Measurements from ENCODE around the gene AGBL3.

AGBL3 gene

GRCh38 chr7:135147899-135148721, 161.8 kb downstream of the AGBL3 start, which contains the start of gene TMEM140:
Gene TMEM140 (plus strand): TSS chr7:135148072. CDS start chr7:135164442, 16,370 bp downstream.
- no peak within 1 kb of the TSS for H3K4me3 ChIP-seq (ENCODE audit: low read depth, low read length)
- no peak for DNase-seq (ENCODE audit: low read depth)
- TF ChIP-seq, protein P1, sequence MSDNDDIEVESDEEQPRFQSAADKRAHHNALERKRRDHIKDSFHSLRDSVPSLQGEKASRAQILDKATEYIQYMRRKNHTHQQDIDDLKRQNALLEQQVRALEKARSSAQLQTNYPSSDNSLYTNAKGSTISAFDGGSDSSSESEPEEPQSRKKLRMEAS (IDR thresholded peaks at IDR 0.05; ENCODE audit: low read depth, low read length), result no peak
- TF ChIP-seq, protein P2, sequence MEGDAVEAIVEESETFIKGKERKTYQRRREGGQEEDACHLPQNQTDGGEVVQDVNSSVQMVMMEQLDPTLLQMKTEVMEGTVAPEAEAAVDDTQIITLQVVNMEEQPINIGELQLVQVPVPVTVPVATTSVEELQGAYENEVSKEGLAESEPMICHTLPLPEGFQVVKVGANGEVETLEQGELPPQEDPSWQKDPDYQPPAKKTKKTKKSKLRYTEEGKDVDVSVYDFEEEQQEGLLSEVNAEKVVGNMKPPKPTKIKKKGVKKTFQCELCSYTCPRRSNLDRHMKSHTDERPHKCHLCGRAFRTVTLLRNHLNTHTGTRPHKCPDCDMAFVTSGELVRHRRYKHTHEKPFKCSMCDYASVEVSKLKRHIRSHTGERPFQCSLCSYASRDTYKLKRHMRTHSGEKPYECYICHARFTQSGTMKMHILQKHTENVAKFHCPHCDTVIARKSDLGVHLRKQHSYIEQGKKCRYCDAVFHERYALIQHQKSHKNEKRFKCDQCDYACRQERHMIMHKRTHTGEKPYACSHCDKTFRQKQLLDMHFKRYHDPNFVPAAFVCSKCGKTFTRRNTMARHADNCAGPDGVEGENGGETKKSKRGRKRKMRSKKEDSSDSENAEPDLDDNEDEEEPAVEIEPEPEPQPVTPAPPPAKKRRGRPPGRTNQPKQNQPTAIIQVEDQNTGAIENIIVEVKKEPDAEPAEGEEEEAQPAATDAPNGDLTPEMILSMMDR (IDR thresholded peaks at IDR 0.05; ENCODE audit: low read depth, low read length), result no peak
- TF ChIP-seq MYC (IDR thresholded peaks at IDR 0.05; ENCODE audit: low read depth, low read length) (no peak), POLR2A (IDR thresholded peaks at IDR 0.05; ENCODE audit: extremely low read depth, insufficient read length) (no peak)

GRCh38 chr7:135150072-135150782, 163.9 kb downstream of the AGBL3 start:
- H3K4me3 ChIP-seq (ENCODE audit: low read depth, low read length), result no peak overlapping the region

DNA sequence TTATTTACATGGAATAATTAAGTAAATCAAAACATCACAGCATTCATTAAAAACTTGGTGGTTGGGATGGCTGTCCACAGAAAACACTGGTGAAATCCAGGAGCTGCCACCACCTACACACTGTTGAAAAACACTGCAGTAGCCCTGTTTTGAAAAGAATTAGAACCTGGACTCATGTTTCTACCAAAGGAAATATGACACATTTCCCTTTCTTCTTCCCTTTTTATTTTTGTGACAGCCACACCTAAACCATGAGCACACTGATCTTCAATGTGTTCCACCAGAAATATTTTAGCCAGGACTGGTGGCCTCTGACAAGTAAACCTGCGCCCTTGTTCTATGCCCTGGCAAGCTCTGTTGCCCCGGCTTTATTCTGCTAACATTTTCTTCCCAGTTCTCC, 164.8 kb downstream of the AGBL3 start:
- TF ChIP-seq, protein P2 (IDR thresholded peaks at IDR 0.05; ENCODE audit: low read depth, low read length), result no peak
- TF ChIP-seq POLR2A (IDR thresholded peaks at IDR 0.05; ENCODE audit: extremely low read depth, insufficient read length) (no peak), MYC (IDR thresholded peaks at IDR 0.05; ENCODE audit: low read depth, low read length) (no peak)
- TF ChIP-seq, protein P1 (IDR thresholded peaks at IDR 0.05; ENCODE audit: low read depth, low read length), result no peak
- no peak for DNase-seq (ENCODE audit: low read depth)
- H3K4me3 ChIP-seq (ENCODE audit: low read depth, low read length), result no peak overlapping the region

More at GRCh38 chr7:135150072-135150782, 163.9 kb downstream of the AGBL3 start:
- TF ChIP-seq POLR2A (IDR thresholded peaks at IDR 0.05; ENCODE audit: extremely low read depth, insufficient read length) (no peak), MYC (IDR thresholded peaks at IDR 0.05; ENCODE audit: low read depth, low read length) (no peak)
- TF ChIP-seq, protein P2 (IDR thresholded peaks at IDR 0.05; ENCODE audit: low read depth, low read length), result no peak
- TF ChIP-seq, protein P1 (IDR thresholded peaks at IDR 0.05; ENCODE audit: low read depth, low read length), result no peak
- DNase-seq (ENCODE audit: low read depth), result no peak

GRCh38 chr7:135151533-135151932, 165.2 kb downstream of the AGBL3 start:
- DNase-seq (ENCODE audit: low read depth), result no peak
- no peak overlapping the region for H3K4me3 ChIP-seq (ENCODE audit: low read depth, low read length)
- TF ChIP-seq MYC (IDR thresholded peaks at IDR 0.05; ENCODE audit: low read depth, low read length) (no peak), POLR2A (IDR thresholded peaks at IDR 0.05; ENCODE audit: extremely low read depth, insufficient read length) (no peak)
- TF ChIP-seq, protein P1 (IDR thresholded peaks at IDR 0.05; ENCODE audit: low read depth, low read length), result no peak
- TF ChIP-seq, protein P2 (IDR thresholded peaks at IDR 0.05; ENCODE audit: low read depth, low read length), result no peak

DNA sequence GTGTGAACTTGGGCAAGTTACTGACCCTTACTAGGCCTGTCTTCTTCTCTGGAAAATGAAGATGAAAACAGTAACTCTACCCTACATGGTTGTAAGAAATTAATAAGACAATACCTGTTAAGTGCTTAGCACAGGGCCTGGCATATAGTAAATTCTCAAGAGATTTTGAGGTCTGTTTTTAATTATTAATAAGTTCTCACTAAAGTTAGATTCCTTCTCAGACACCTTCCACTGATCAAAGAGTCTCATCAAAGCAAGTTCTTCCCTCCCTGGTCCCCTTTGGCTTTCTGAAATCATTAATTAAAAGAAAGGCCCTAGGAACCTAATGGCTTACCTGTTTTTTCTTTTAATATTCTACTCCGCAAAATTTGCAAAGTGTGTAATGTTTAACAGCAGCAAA, 166.1 kb downstream of the AGBL3 start:
- DNase-seq (ENCODE audit: low read depth), result no peak
- TF ChIP-seq MYC (IDR thresholded peaks at IDR 0.05; ENCODE audit: low read depth, low read length) (no peak), POLR2A (IDR thresholded peaks at IDR 0.05; ENCODE audit: extremely low read depth, insufficient read length) (no peak)
- TF ChIP-seq, protein P1 (IDR thresholded peaks at IDR 0.05; ENCODE audit: low read depth, low read length), result no peak
- TF ChIP-seq, protein P2 (IDR thresholded peaks at IDR 0.05; ENCODE audit: low read depth, low read length), result no peak
- no peak overlapping the region for H3K4me3 ChIP-seq (ENCODE audit: low read depth, low read length)

Measured in NB4 (cell line).